A549 (cell line): ENCODE measurements around the gene CUL3.

Experiments used
- CTCF ChIP-seq: fragments of >200 bp; sonication (Bioruptor Twin); formaldehyde crosslinking; IDR thresholded peaks from 3 replicates; pipeline ENCODE4 v1.5.1; 2016
- EP300 ChIP-seq, 2 experiments: fragments of >200 bp; sonication (Bioruptor Twin); formaldehyde crosslinking; IDR thresholded peaks; 2 replicates in 1 of 2; 3 replicates in 1 of 2; pipeline ENCODE4 v1.6.1; 2016 to 2017
- JUN ChIP-seq, 2 experiments: fragments of >200 bp; sonication (Bioruptor Twin); formaldehyde crosslinking; IDR thresholded peaks; 2 replicates in 1 of 2; 3 replicates in 1 of 2; pipeline ENCODE4 v1.6.1; 2016 to 2017
- JUNB ChIP-seq: fragments of >200 bp; sonication (Bioruptor Twin); formaldehyde crosslinking; IDR thresholded peaks from 2 replicates; pipeline ENCODE4 v1.6.1; 2016
- POLR2A ChIP-seq: IDR thresholded peaks from 2 replicates; pipeline ENCODE4 v1.6.1; 2012; ENCODE audit warnings: mild to moderate bottlenecking, low read length

DNA sequence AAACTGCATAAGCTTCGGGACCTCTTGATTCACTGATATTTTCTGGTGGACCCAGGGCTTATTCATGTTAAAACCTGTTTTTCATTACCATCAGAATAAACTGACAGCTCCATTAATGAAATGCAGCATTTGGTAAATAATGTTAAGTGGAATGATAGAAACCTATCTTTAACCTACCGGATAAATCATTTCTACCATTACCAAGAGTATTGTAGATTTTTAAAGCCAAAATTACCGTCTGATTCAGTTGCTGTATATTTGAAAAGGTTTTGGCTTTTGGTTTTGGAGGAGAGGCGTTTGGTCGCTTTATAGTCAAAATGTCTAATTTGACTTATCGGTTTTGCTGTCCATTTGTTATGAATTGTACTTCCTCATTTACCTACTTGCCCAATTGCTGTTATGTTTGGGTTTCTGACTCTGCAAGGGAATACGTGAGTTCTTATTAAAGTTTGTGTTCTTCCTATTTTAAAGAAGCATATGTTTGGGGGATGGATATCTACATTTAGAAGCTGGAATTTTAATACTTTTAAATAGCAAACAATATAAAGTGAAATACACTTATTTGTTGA, 1.0 kb upstream of the CUL3 start:
- TF ChIP-seq JUNB (no peak), CTCF (no peak), EP300 (IDR thresholded peaks at IDR 0.05) (no peak), POLR2A (no peak), JUN (IDR thresholded peaks at IDR 0.05) (no peak)
